ENCODE results near the gene ABCA7. TPM values are rescaled to one million over a fixed set of nuclear protein-coding genes. Genes with fewer than 3 reads are reported as not detected.

ABCA7 gene
- total and polyA plus RNA-seq, 2 of the 13 experiments (the other 11 are each of a cell fraction or from before 2014, with no cell fraction given) = 4.4 to 32.4 TPM

GRCh38 chr19:993361-993830 is 46.5 kb upstream of the ABCA7 start (continued):
- no peak for TF ChIP-seq CSRNP2 (CRISPR knock-in tag; conservative IDR thresholded peaks at IDR 0.05; ENCODE audit: low read depth)
- TF ChIP-seq MED1 (CRISPR knock-in tag; IDR thresholded peaks at IDR 0.05) = peak; percentile 78
- TF ChIP-seq ZNF577 (CRISPR knock-in tag; IDR thresholded peaks at IDR 0.05; ENCODE audit: borderline replicate concordance, low read depth) = no peak
- no peak for TF ChIP-seq ZUFSP (CRISPR knock-in tag; IDR thresholded peaks at IDR 0.05; ENCODE audit: borderline replicate concordance)
- peak; percentile 64 for TF ChIP-seq ZNF777 (CRISPR knock-in tag; IDR thresholded peaks at IDR 0.05)
- no peak; the same call in 1 of the 2 replicates for TF ChIP-seq RNF2 (conservative IDR thresholded peaks at IDR 0.05; ENCODE audit: low read depth)
- TF ChIP-seq DMTF1 (CRISPR knock-in tag; IDR thresholded peaks at IDR 0.05) = no peak
- TF ChIP-seq ZNF674 (CRISPR knock-in tag; IDR thresholded peaks at IDR 0.05; ENCODE audit: low read depth) = no peak
- TF ChIP-seq ZNF234 (CRISPR knock-in tag; conservative IDR thresholded peaks at IDR 0.05) = no peak
- no peak for TF ChIP-seq NFIC (IDR thresholded peaks at IDR 0.05; ENCODE audit: low read length)
- TF ChIP-seq SOX13 (IDR thresholded peaks at IDR 0.05) = no peak
- peak in 1 of 2 experiments; percentile 42; a peak in 1 of 4 replicates for TF ChIP-seq SOX13 (CRISPR knock-in tag; conservative IDR thresholded peaks at IDR 0.05 in 1 of 2, IDR thresholded peaks at IDR 0.05 in 1 of 2)
- 0 out of 2 replicates have a peak, but pooled peaks have one; percentile 39 for TF ChIP-seq SMAD3 (CRISPR knock-in tag; IDR thresholded peaks at IDR 0.05)
- no peak for TF ChIP-seq TBX3 (IDR thresholded peaks at IDR 0.05; ENCODE audit: borderline replicate concordance)
- no peak for TF ChIP-seq AGO2 (optimal IDR thresholded peaks at IDR 0.05; ENCODE audit: low read depth, low read length)
- TF ChIP-seq NR0B2 (CRISPR knock-in tag; IDR thresholded peaks at IDR 0.05) = peak; percentile 28; the same call in 1 of the 2 replicates
- TF ChIP-seq EEA1 (CRISPR knock-in tag; IDR thresholded peaks at IDR 0.05; ENCODE audit: borderline replicate concordance) = no peak
- no peak for TF ChIP-seq ZNF468 (CRISPR knock-in tag; IDR thresholded peaks at IDR 0.05)
- peak; percentile 99 for TF ChIP-seq TEAD3 (CRISPR knock-in tag; optimal IDR thresholded peaks at IDR 0.05; ENCODE audit: borderline replicate concordance)
- TF ChIP-seq ASH2L (IDR thresholded peaks at IDR 0.05; ENCODE audit: insufficient read length, low read depth, low read length) = peak; percentile 29
- no peak for TF ChIP-seq ONECUT2 (CRISPR knock-in tag; IDR thresholded peaks at IDR 0.05)
- 0 out of 2 replicates have a peak, but pooled peaks have one; percentile 12 for TF ChIP-seq ZNF644 (CRISPR knock-in tag; IDR thresholded peaks at IDR 0.05; ENCODE audit: low read depth)
- TF ChIP-seq NFYC (CRISPR knock-in tag; IDR thresholded peaks at IDR 0.05) = no peak
- no peak for TF ChIP-seq THAP7 (CRISPR knock-in tag; IDR thresholded peaks at IDR 0.05)
- no peak for TF ChIP-seq ZNF12 (CRISPR knock-in tag; IDR thresholded peaks at IDR 0.05)

All from HepG2 (cell line).